HG03520 (cell line): ENCODE results near the gene PDLIM4.

Source experiments
- ATAC-seq: cut with Tn5 transposase; IDR thresholded peaks from one replicate; pipeline ENCODE4 v1.9.1; 2021; ENCODE audit warnings: mild to moderate bottlenecking, moderate library complexity; ENCODE audit not compliant: unreplicated experiment

The PDLIM4 gene

GRCh38 chr5:132257131-132258101, at the start of gene PDLIM4:
Gene PDLIM4 (plus strand): TSS chr5:132257696. CDS start chr5:132257735, 39 bp downstream.
- ATAC-seq: no peak

- no peak for ATAC-seq
Measured at GRCh38 chr5:132207778-132208177, 49.7 kb upstream of the PDLIM4 start.

- ATAC-seq: no peak
Measured at GRCh38 chr5:132209131-132209530, 48.4 kb upstream of the PDLIM4 start.

GRCh38 chr5:132209901-132210545, 47.5 kb upstream of the PDLIM4 start:
- ATAC-seq: no peak

- no peak for ATAC-seq
Measured at GRCh38 chr5:132210944-132211343, 46.6 kb upstream of the PDLIM4 start.

- ATAC-seq: no peak
Measured at GRCh38 chr5:132211787-132212186, 45.7 kb upstream of the PDLIM4 start.

GRCh38 chr5:132213666-132214065, 43.8 kb upstream of the PDLIM4 start:
- ATAC-seq: no peak

GRCh38 chr5:132214491-132214890, 43.0 kb upstream of the PDLIM4 start:
- ATAC-seq: no peak

GRCh38 chr5:132215329-132215728, 42.2 kb upstream of the PDLIM4 start:
- no peak for ATAC-seq

GRCh38 chr5:132218321-132218720, 39.2 kb upstream of the PDLIM4 start:
- no peak for ATAC-seq

- no peak for ATAC-seq
Measured at GRCh38 chr5:132219289-132219970, 38.1 kb upstream of the PDLIM4 start.

- no peak for ATAC-seq
Measured at GRCh38 chr5:132219981-132220380, 37.5 kb upstream of the PDLIM4 start.

GRCh38 chr5:132220491-132220890, 37.0 kb upstream of the PDLIM4 start:
- ATAC-seq: no peak

- peak; percentile 8 for ATAC-seq
Measured at GRCh38 chr5:132221781-132222648, 35.5 kb upstream of the PDLIM4 start.

- ATAC-seq: peak; percentile 73
Measured at GRCh38 chr5:132222649-132223038, 34.9 kb upstream of the PDLIM4 start.

GRCh38 chr5:132223861-132224260, 33.6 kb upstream of the PDLIM4 start:
- ATAC-seq: no peak

GRCh38 chr5:132224716-132225115, 32.8 kb upstream of the PDLIM4 start:
- ATAC-seq: no peak

- no peak for ATAC-seq
Measured at GRCh38 chr5:132225165-132226032, 32.1 kb upstream of the PDLIM4 start.

- no peak for ATAC-seq
Measured at GRCh38 chr5:132226516-132227234, 30.8 kb upstream of the PDLIM4 start.
